HCT116 (cell line): Measurements from ENCODE around the gene LASP1NB.

ENCODE experiments used
- ATAC-seq: fragments of 200-7000 bp; cut with Tn5 transposase; 2 replicates; pipeline ENCODE4 v1.9.1; 2020; ENCODE audit warnings: mild to moderate bottlenecking, moderate library complexity
- BruUV-seq: library from RNA; stranded (reverse); fragments of 400-500 nt; replicated peaks from 2 replicates; lab custom pipeline; 2021; lab: Mats Ljungman, UMichigan
- CTCF ChIA-PET: fragments of 300-600 bp; sonication (Branson Sonifier 250); formaldehyde crosslinking; loops from one replicate; lab custom pipeline; 2021; ENCODE audit warnings: antibody characterized with exemption; lab: Charles Lee
- POLR2A ChIA-PET: fragments of 300-600, 350-600 bp; sonication (Branson Sonifier 250); formaldehyde crosslinking; loops from one replicate; lab custom pipeline; 2021; ENCODE audit warnings: antibody characterized with exemption; lab: Charles Lee
- RAD21 ChIA-PET, 2 experiments: fragments of 300-600 bp; sonication (Branson Sonifier 250); formaldehyde crosslinking; loops; one replicate each; lab custom pipeline; 2023; ENCODE audit warnings: low total read pairs in 2 of 2; ENCODE audit not compliant: uncharacterized antibody in 2 of 2, unreplicated experiment in 2 of 2, low non-redundant PET in 1 of 2; lab: Charles Lee
- DNase-seq: peaks from one replicate; pipeline ENCODE4 v3.0.0-alpha.2; 2010; ENCODE audit warnings: low read depth, low spot score
- H2AFZ ChIP-seq: fragments of 200-600 bp; shearing (Covaris generic), sonication (generic); 2 replicates; pipeline ENCODE4 v1.6.1; 2017; ENCODE audit warnings: low read depth, mixed run types, mixed read lengths, antibody characterized with exemption, low read length; ENCODE audit not compliant: poor library complexity, severe bottlenecking
- H3K27ac ChIP-seq: 2 replicates; pipeline ENCODE4 v1.5.1; 2012; ENCODE audit warnings: low read depth, low read length
- H3K27me3 ChIP-seq: fragments of 200-600 bp; sonication (generic); 2 replicates; pipeline ENCODE4 v1.6.1; 2016; ENCODE audit warnings: mixed run types, low read length, mixed read lengths; ENCODE audit not compliant: insufficient read depth
- H3K36me3 ChIP-seq, 2 experiments: fragments of 200-500 bp in 1 of 2; fragments of 200-600 bp in 1 of 2; sonication (Bioruptor generic) in 1 of 2; sonication (generic) in 1 of 2; 2 replicates each; pipeline versions ENCODE4 v1.5.1 to v1.6.1; 2014 to 2016; ENCODE audit warnings: low read length in 2 of 2, inconsistent platforms in 1 of 2, mixed read lengths in 1 of 2, mixed run types in 1 of 2; ENCODE audit not compliant: insufficient read depth in 2 of 2, control insufficient read depth in 1 of 2
- H3K4me1 ChIP-seq, 2 experiments: fragments of 200-600 bp in 1 of 2; sonication (generic) in 1 of 2; 2 replicates each; pipeline versions ENCODE4 v1.5.1 to v1.6.1; 2012 to 2017; ENCODE audit warnings: low read length in 2 of 2, inconsistent platforms in 1 of 2, mild to moderate bottlenecking in 1 of 2, mixed read lengths in 1 of 2, mixed run types in 1 of 2, moderate library complexity in 1 of 2; ENCODE audit not compliant: insufficient read depth in 2 of 2, control insufficient read depth in 1 of 2
- H3K4me2 ChIP-seq: fragments of 200-600 bp; sonication (generic); 2 replicates; pipeline ENCODE4 v1.6.1; 2017; ENCODE audit warnings: mixed run types, low read length, mixed read lengths
- H3K4me3 ChIP-seq, 2 experiments: fragments of 200-600 bp in 1 of 2; sonication (generic) in 1 of 2; replicated peaks in 1 of 2; 2 replicates each; pipeline ENCODE4 v1.5.1; 2011 to 2016; ENCODE audit warnings: low read length in 2 of 2, control low read depth in 1 of 2, low read depth in 1 of 2, mild to moderate bottlenecking in 1 of 2, mixed read lengths in 1 of 2, mixed run types in 1 of 2
- H3K79me2 ChIP-seq: fragments of 200-600 bp; sonication (generic); 2 replicates; pipeline ENCODE4 v1.6.1; 2017; ENCODE audit warnings: mild to moderate bottlenecking, mixed run types, low read length, moderate library complexity, mixed read lengths; ENCODE audit not compliant: insufficient read depth
- H3K9ac ChIP-seq: fragments of 200-600 bp; sonication (generic); 2 replicates; pipeline ENCODE4 v1.6.1; 2016; ENCODE audit warnings: low read length, mixed read lengths
- H3K9me2 ChIP-seq: fragments of 200-600 bp; sonication (generic), shearing (Covaris generic); 2 replicates; pipeline ENCODE4 v1.6.1; 2017; ENCODE audit warnings: mixed run types, mild to moderate bottlenecking, moderate library complexity; ENCODE audit not compliant: insufficient read depth
- H3K9me3 ChIP-seq, 2 experiments: fragments of 200-500 bp in 1 of 2; fragments of 200-600 bp in 1 of 2; sonication (Bioruptor generic) in 1 of 2; sonication (generic) in 1 of 2; 2 replicates each; pipeline ENCODE4 v1.6.1; 2014 to 2017; ENCODE audit warnings: low read length in 2 of 2, mixed read lengths in 2 of 2, inconsistent platforms in 1 of 2, low read depth in 1 of 2, mild to moderate bottlenecking in 1 of 2, mixed run types in 1 of 2, moderate library complexity in 1 of 2; ENCODE audit not compliant: control insufficient read depth in 1 of 2, insufficient read depth in 1 of 2
- H4K20me1 ChIP-seq: fragments of 200-600 bp; sonication (generic), shearing (Covaris generic); 2 replicates; pipeline ENCODE4 v1.6.1; 2017; ENCODE audit warnings: mixed run types, mild to moderate bottlenecking, moderate library complexity; ENCODE audit not compliant: insufficient read depth
- CEBPB ChIP-seq: IDR thresholded peaks from 2 replicates; pipeline ENCODE4 v1.6.1; 2012; ENCODE audit warnings: low read depth
- CTCF ChIP-seq, 3 experiments: fragments of 200-600 bp in 1 of 3; sonication (generic) in 1 of 3; IDR thresholded peaks in 2 of 3; conservative IDR thresholded peaks in 1 of 3; 2 replicates each; pipeline ENCODE4 v1.5.1; 2012 to 2017; ENCODE audit warnings: low read depth in 2 of 3, low read length in 2 of 3, antibody characterized with exemption in 1 of 3, borderline replicate concordance in 1 of 3, control low read depth in 1 of 3, mild to moderate bottlenecking in 1 of 3, mixed read lengths in 1 of 3, mixed run types in 1 of 3, moderate library complexity in 1 of 3; ENCODE audit not compliant: insufficient read depth in 1 of 3
- EGR1 ChIP-seq: IDR thresholded peaks from 2 replicates; pipeline ENCODE4 v1.6.1; 2012; ENCODE audit warnings: low read depth
- ELF1 ChIP-seq: IDR thresholded peaks from 2 replicates; pipeline ENCODE4 v1.6.1; 2012; ENCODE audit warnings: low read depth, borderline replicate concordance
- EZH2 ChIP-seq: fragments of 200-600 bp; sonication (generic); IDR thresholded peaks from 2 replicates; pipeline ENCODE4 v1.6.1; 2017; ENCODE audit warnings: antibody characterized with exemption, mixed run types
- FOSL1 ChIP-seq: IDR thresholded peaks from 2 replicates; pipeline ENCODE4 v1.6.1; 2012; ENCODE audit warnings: low read depth
- POLR2A ChIP-seq: IDR thresholded peaks from 2 replicates; pipeline ENCODE4 v1.7.0; 2011; ENCODE audit warnings: borderline replicate concordance; ENCODE audit not compliant: insufficient read depth, insufficient read length; ENCODE audit errors: extremely low read depth
- RAD21 ChIP-seq: IDR thresholded peaks from 2 replicates; pipeline ENCODE4 v1.6.1; 2012; ENCODE audit warnings: low read depth, mild to moderate bottlenecking
- REST ChIP-seq: IDR thresholded peaks from 2 replicates; pipeline ENCODE4 v1.6.1; 2012; ENCODE audit warnings: low read depth
- TCF7L2 ChIP-seq: IDR thresholded peaks from 2 replicates; pipeline ENCODE4 v1.7.0; 2011; ENCODE audit warnings: borderline replicate concordance, inconsistent platforms; ENCODE audit not compliant: insufficient read depth, insufficient read length; ENCODE audit errors: extremely low read depth
- intact Hi-C: fragments of 100-400 bp; cut with micrococcal nuclease; formaldehyde crosslinking; loops from 2 replicates; pipeline ENCODE4 v1.10.0; 2022

The LASP1NB gene

GRCh38 chr17:38903404-38903803 lies 22.0 kb upstream of the LASP1NB start:
- BruUV-seq, result no TSS peak
- Histone ChIP-seq H3K4me2 (no peak overlapping the region), H4K20me1 (no peaks in the 10 kb centered on the region), H3K4me1 (no peaks in the 10 kb centered on the region), H3K36me3 (peaks cover 16 to 27% of the 10 kb centered on the region in 2 experiments), H3K79me2 (peaks cover 53% of the 10 kb centered on the region), H3K9me3 (no peaks in the 10 kb centered on the region), H3K9ac (no peak overlapping the region), H3K4me3 (no peak overlapping the region), H3K27me3 (no peaks in the 10 kb centered on the region), H3K9me2 (no peaks in the 10 kb centered on the region), H3K27ac (no peak overlapping the region), H2AFZ (no peak overlapping the region)
- intact Hi-C loops, result no loop called here
- TF ChIP-seq POLR2A (no peak), ELF1 (no peak), FOSL1 (no peak), REST (no peak), EZH2 (no peak), TCF7L2 (no peak), CTCF (IDR thresholded peaks at IDR 0.05 in 2 of 3, conservative IDR thresholded peaks at IDR 0.05 in 1 of 3; ENCODE audit: borderline replicate concordance in 1 of 3, insufficient read depth in 1 of 3, low read depth in 2 of 3, low read length in 2 of 3) (no peak), CEBPB (no peak), EGR1 (no peak), RAD21 (no peak)
- ATAC-seq (no peak), DNase-seq (no peak)
- POLR2A ChIA-PET, result no interaction called here
- CTCF ChIA-PET, result no interaction called here
- RAD21 ChIA-PET, result no interaction called here
